ENCODE measurements around the gene TRMT10C.

Gene TRMT10C

GRCh38 chr3:101574388-101575112 is 12.9 kb downstream of the TRMT10C start:
- Histone ChIP-seq H3K4me3 (ENCODE audit: low read length in 2 of 2) (peak overlapping the region; percentile 52 to 95), H3K79me1 (ENCODE audit: low read depth, low read length) (peaks cover 7% of the 10 kb centered on the region), H2BK12ac (ENCODE audit: low read length) (peak overlapping the region; percentile 22), H3K4ac (ENCODE audit: low read length) (no peak overlapping the region), H2AK5ac (ENCODE audit: low read depth, low read length) (peak overlapping the region; percentile 97), H2AFZ (ENCODE audit: low read length) (peak overlapping the region; percentile 73), H2BK5ac (ENCODE audit: low read length) (peak overlapping the region; percentile 97), H3K9ac (ENCODE audit: low read depth, low read length, poor library complexity) (peak overlapping the region; percentile 98), H3K27ac (replicated peaks; ENCODE audit: low read length) (peak overlapping the region; percentile 61), H3K27me3 (ENCODE audit: control insufficient read depth in 3 of 3, insufficient read depth in 3 of 3, low read depth in 1 of 3, low read length in 3 of 3) (no peaks in the 10 kb centered on the region), H3K23ac (ENCODE audit: low read depth, low read length, poor library complexity) (peak overlapping the region; percentile 98), H3K4me1 (ENCODE audit: control insufficient read depth in 2 of 2, insufficient read depth in 1 of 2, low read depth in 1 of 2, low read length in 2 of 2) (peaks cover 0 to 3% of the 10 kb centered on the region in 2 donors), H2BK15ac (ENCODE audit: low read length) (no peak overlapping the region), H3K18ac (ENCODE audit: low read length) (peak overlapping the region; percentile 99), H2BK120ac (ENCODE audit: low read depth, low read length) (peak overlapping the region; percentile 28), H3K9me3 (replicated peaks in 1 of 2; ENCODE audit: control insufficient read depth in 2 of 2, insufficient read depth in 1 of 2, low read depth in 1 of 2, low read length in 2 of 2) (peaks cover 0 to 9% of the 10 kb centered on the region in 2 donors), H4K91ac (ENCODE audit: low read depth, low read length, poor library complexity) (no peak overlapping the region), H3K36me3 (replicated peaks in 1 of 2; ENCODE audit: control insufficient read depth in 2 of 2, insufficient read depth in 2 of 2, low read length in 2 of 2) (peaks cover 3 to 30% of the 10 kb centered on the region in 2 donors), H3K4me2 (ENCODE audit: insufficient read depth, low read length, poor library complexity, severe bottlenecking) (peak overlapping the region; percentile 53), H4K8ac (ENCODE audit: low read depth, low read length) (no peak overlapping the region), H3K14ac (ENCODE audit: low read length) (peak overlapping the region; percentile 95)
- no CpG with 5 or more reads among the region's 41 CpGs for WGBS, 2 donors (ENCODE audit: extremely low coverage in 2 of 2, insufficient read length in 2 of 2, insufficient replicate concordance in 1 of 2)
- DNase-seq (ENCODE audit: low spot score): peak; percentile 17

- Histone ChIP-seq H2BK5ac (ENCODE audit: low read length) (no peak overlapping the region), H3K18ac (ENCODE audit: low read length) (no peak overlapping the region), H3K4me1 (ENCODE audit: control insufficient read depth in 2 of 2, insufficient read depth in 1 of 2, low read depth in 1 of 2, low read length in 2 of 2) (peaks cover 0 to 3% of the 10 kb centered on the region in 2 donors), H3K4ac (ENCODE audit: low read length) (no peak overlapping the region), H4K91ac (ENCODE audit: low read depth, low read length, poor library complexity) (no peak overlapping the region), H3K27me3 (ENCODE audit: control insufficient read depth in 3 of 3, insufficient read depth in 3 of 3, low read depth in 1 of 3, low read length in 3 of 3) (no peaks in the 10 kb centered on the region), H2AFZ (ENCODE audit: low read length) (no peak overlapping the region), H3K23ac (ENCODE audit: low read depth, low read length, poor library complexity) (no peak overlapping the region), H3K14ac (ENCODE audit: low read length) (no peak overlapping the region), H3K9me3 (replicated peaks in 1 of 2; ENCODE audit: control insufficient read depth in 2 of 2, insufficient read depth in 1 of 2, low read depth in 1 of 2, low read length in 2 of 2) (peaks cover 0 to 9% of the 10 kb centered on the region in 2 donors), H3K4me2 (ENCODE audit: insufficient read depth, low read length, poor library complexity, severe bottlenecking) (no peak overlapping the region), H2BK15ac (ENCODE audit: low read length) (no peak overlapping the region), H4K8ac (ENCODE audit: low read depth, low read length) (no peak overlapping the region), H2BK12ac (ENCODE audit: low read length) (no peak overlapping the region), H3K79me1 (ENCODE audit: low read depth, low read length) (peaks cover 9% of the 10 kb centered on the region), H2BK120ac (ENCODE audit: low read depth, low read length) (no peak overlapping the region), H3K36me3 (replicated peaks in 1 of 2; ENCODE audit: control insufficient read depth in 2 of 2, insufficient read depth in 2 of 2, low read length in 2 of 2) (peaks cover 5 to 52% of the 10 kb centered on the region in 2 donors), H2AK5ac (ENCODE audit: low read depth, low read length) (no peak overlapping the region), H3K27ac (replicated peaks; ENCODE audit: low read length) (no peak overlapping the region), H3K4me3 (ENCODE audit: low read length in 2 of 2) (no peak overlapping the region), H3K9ac (ENCODE audit: low read depth, low read length, poor library complexity) (no peak overlapping the region)
- DNase-seq (ENCODE audit: low spot score): no peak
- WGBS, 2 donors (ENCODE audit: extremely low coverage in 2 of 2, insufficient read length in 2 of 2, insufficient replicate concordance in 1 of 2): no CpG with 5 or more reads among the region's 6 CpGs
Observed at GRCh38 chr3:101577286-101577685, 15.6 kb downstream of the TRMT10C start.

DNA sequence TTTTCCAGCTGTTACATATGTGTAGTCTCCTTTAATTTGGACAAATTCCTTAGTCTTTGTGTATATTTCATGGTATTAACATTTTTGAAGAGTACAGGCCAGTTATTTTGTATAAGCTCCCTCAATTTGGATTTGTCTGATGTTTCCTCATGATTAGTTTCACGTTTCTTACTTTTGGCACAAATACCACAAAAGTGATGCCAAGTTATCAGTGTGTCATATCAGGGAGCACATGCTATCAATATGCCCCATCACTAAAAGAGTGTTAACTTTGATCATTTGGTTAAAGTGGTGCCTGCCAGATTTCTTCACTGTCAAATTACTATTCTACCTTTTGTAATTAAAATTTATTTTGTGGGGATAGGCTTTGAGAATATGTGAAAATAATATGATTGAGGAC is 26.9 kb downstream of the TRMT10C start:
- Histone ChIP-seq H3K4me2 (ENCODE audit: insufficient read depth, low read length, poor library complexity, severe bottlenecking) (no peak overlapping the region), H3K4me3 (ENCODE audit: low read length in 2 of 2) (no peak overlapping the region), H3K14ac (ENCODE audit: low read length) (no peak overlapping the region), H3K79me1 (ENCODE audit: low read depth, low read length) (no peaks in the 10 kb centered on the region), H2AK5ac (ENCODE audit: low read depth, low read length) (no peak overlapping the region), H3K23ac (ENCODE audit: low read depth, low read length, poor library complexity) (no peak overlapping the region), H2BK120ac (ENCODE audit: low read depth, low read length) (no peak overlapping the region), H3K36me3 (replicated peaks in 1 of 2; ENCODE audit: control insufficient read depth in 2 of 2, insufficient read depth in 2 of 2, low read length in 2 of 2) (peaks cover 5 to 98% of the 10 kb centered on the region in 2 donors), H2BK5ac (ENCODE audit: low read length) (no peak overlapping the region), H2BK12ac (ENCODE audit: low read length) (no peak overlapping the region), H3K4ac (ENCODE audit: low read length) (no peak overlapping the region), H2AFZ (ENCODE audit: low read length) (no peak overlapping the region), H4K8ac (ENCODE audit: low read depth, low read length) (no peak overlapping the region), H3K4me1 (ENCODE audit: control insufficient read depth in 2 of 2, insufficient read depth in 1 of 2, low read depth in 1 of 2, low read length in 2 of 2) (no peaks in the 10 kb centered on the region), H2BK15ac (ENCODE audit: low read length) (no peak overlapping the region), H3K27me3 (ENCODE audit: control insufficient read depth in 3 of 3, insufficient read depth in 3 of 3, low read depth in 1 of 3, low read length in 3 of 3) (no peaks in the 10 kb centered on the region), H4K91ac (ENCODE audit: low read depth, low read length, poor library complexity) (no peak overlapping the region), H3K18ac (ENCODE audit: low read length) (no peak overlapping the region), H3K9ac (ENCODE audit: low read depth, low read length, poor library complexity) (no peak overlapping the region), H3K9me3 (replicated peaks in 1 of 2; ENCODE audit: control insufficient read depth in 2 of 2, insufficient read depth in 1 of 2, low read depth in 1 of 2, low read length in 2 of 2) (no peaks in the 10 kb centered on the region), H3K27ac (replicated peaks; ENCODE audit: low read length) (no peak overlapping the region)
- WGBS, 2 donors (ENCODE audit: extremely low coverage in 2 of 2, insufficient read length in 2 of 2, insufficient replicate concordance in 1 of 2): no CpG with 5 or more reads among the region's 1 CpG
- DNase-seq (ENCODE audit: low spot score): no peak

DNA sequence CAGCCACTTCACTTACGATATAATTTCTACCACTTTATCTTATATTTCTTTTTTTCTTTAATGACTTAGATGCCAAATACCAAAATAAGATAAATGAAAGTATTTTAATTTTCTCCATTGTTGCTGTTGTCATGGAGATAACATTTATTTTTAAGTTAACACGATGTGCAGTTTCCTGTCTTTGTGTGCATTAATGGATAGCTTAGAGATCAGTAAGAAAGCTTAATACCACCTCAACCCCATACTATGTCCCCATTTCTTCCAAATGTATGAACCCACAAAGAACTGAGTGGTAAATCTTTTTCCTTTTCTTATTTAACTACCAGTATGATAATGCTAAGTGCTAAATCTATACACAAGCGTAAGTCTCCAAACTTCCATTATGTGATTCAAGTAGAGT is 29.4 kb downstream of the TRMT10C start:
- Histone ChIP-seq H3K36me3 (replicated peaks in 1 of 2; ENCODE audit: control insufficient read depth in 2 of 2, insufficient read depth in 2 of 2, low read length in 2 of 2) (peaks cover 6 to 97% of the 10 kb centered on the region in 2 donors), H3K4ac (ENCODE audit: low read length) (no peak overlapping the region), H2BK15ac (ENCODE audit: low read length) (no peak overlapping the region), H3K9ac (ENCODE audit: low read depth, low read length, poor library complexity) (no peak overlapping the region), H3K23ac (ENCODE audit: low read depth, low read length, poor library complexity) (no peak overlapping the region), H3K9me3 (replicated peaks in 1 of 2; ENCODE audit: control insufficient read depth in 2 of 2, insufficient read depth in 1 of 2, low read depth in 1 of 2, low read length in 2 of 2) (no peaks in the 10 kb centered on the region), H2AFZ (ENCODE audit: low read length) (no peak overlapping the region), H3K79me1 (ENCODE audit: low read depth, low read length) (no peaks in the 10 kb centered on the region), H3K27ac (replicated peaks; ENCODE audit: low read length) (no peak overlapping the region), H3K18ac (ENCODE audit: low read length) (no peak overlapping the region), H3K27me3 (ENCODE audit: control insufficient read depth in 3 of 3, insufficient read depth in 3 of 3, low read depth in 1 of 3, low read length in 3 of 3) (no peaks in the 10 kb centered on the region), H4K8ac (ENCODE audit: low read depth, low read length) (no peak overlapping the region), H3K4me3 (ENCODE audit: low read length in 2 of 2) (no peak overlapping the region), H2BK120ac (ENCODE audit: low read depth, low read length) (no peak overlapping the region), H3K4me2 (ENCODE audit: insufficient read depth, low read length, poor library complexity, severe bottlenecking) (no peak overlapping the region), H2BK12ac (ENCODE audit: low read length) (no peak overlapping the region), H3K4me1 (ENCODE audit: control insufficient read depth in 2 of 2, insufficient read depth in 1 of 2, low read depth in 1 of 2, low read length in 2 of 2) (no peaks in the 10 kb centered on the region), H2BK5ac (ENCODE audit: low read length) (no peak overlapping the region), H3K14ac (ENCODE audit: low read length) (no peak overlapping the region), H4K91ac (ENCODE audit: low read depth, low read length, poor library complexity) (no peak overlapping the region), H2AK5ac (ENCODE audit: low read depth, low read length) (no peak overlapping the region)
- DNase-seq (ENCODE audit: low spot score): no peak
- 100% methylated on average over 1 of the region's 3 CpGs; no CpG with 5 or more reads in 1 of the 2 donors for WGBS, 2 donors (ENCODE audit: extremely low coverage in 2 of 2, insufficient read length in 2 of 2, insufficient replicate concordance in 1 of 2)

Data from neuronal stem cell (in vitro differentiated cells).